GM04503 (cell line): ENCODE results near the gene FSTL1.

ENCODE experiments used
- DNase-seq: peaks from one replicate; pipeline ENCODE4 v3.0.0-alpha.2; 2012; ENCODE audit warnings: low read depth

Gene FSTL1

GRCh38 chr3:120468635-120469295 lies 18.0 kb upstream of the FSTL1 start:
- no peak for DNase-seq

GRCh38 chr3:120462409-120462959 lies 11.7 kb upstream of the FSTL1 start:
- DNase-seq, result no peak

GRCh38 chr3:120461416-120461815 lies 10.6 kb upstream of the FSTL1 start:
- DNase-seq, result no peak

- DNase-seq, result no peak
These were observed 10.1 kb upstream of the FSTL1 start for GRCh38 chr3:120460862-120461261.

GRCh38 chr3:120460181-120460790 lies 9.5 kb upstream of the FSTL1 start:
- no peak for DNase-seq

- DNase-seq, result no peak
These were observed 8.4 kb upstream of the FSTL1 start for GRCh38 chr3:120459196-120459595.

GRCh38 chr3:120457827-120458226 lies 7.0 kb upstream of the FSTL1 start:
- no peak for DNase-seq

- no peak for DNase-seq
These were observed 3.4 kb upstream of the FSTL1 start for GRCh38 chr3:120454076-120454689.

- DNase-seq, result no peak
These were observed 2.0 kb upstream of the FSTL1 start for GRCh38 chr3:120452816-120453215.

- DNase-seq, result no peak
These were observed 1.0 kb upstream of the FSTL1 start for GRCh38 chr3:120451806-120452205.

- DNase-seq, result no peak
These were observed 525 bp upstream of the FSTL1 start for GRCh38 chr3:120451272-120451761.

- DNase-seq, result peak; percentile 71
These were observed 842 bp downstream of the FSTL1 start for GRCh38 chr3:120449701-120450599.

GRCh38 chr3:120449251-120449650 lies 1.5 kb downstream of the FSTL1 start:
- DNase-seq, result no peak

- DNase-seq, result peak; percentile 77
These were observed 2.0 kb downstream of the FSTL1 start for GRCh38 chr3:120448756-120449155.

- DNase-seq, result no peak
These were observed 3.7 kb downstream of the FSTL1 start for GRCh38 chr3:120446891-120447668.

- no peak for DNase-seq
These were observed 5.1 kb downstream of the FSTL1 start for GRCh38 chr3:120445654-120446053.

GRCh38 chr3:120443626-120444123 lies 7.1 kb downstream of the FSTL1 start:
- no peak for DNase-seq

- DNase-seq, result no peak
These were observed 7.7 kb downstream of the FSTL1 start for GRCh38 chr3:120442975-120443517.

GRCh38 chr3:120441776-120442175 lies 9.0 kb downstream of the FSTL1 start:
- no peak for DNase-seq

- no peak for DNase-seq
These were observed 10.0 kb downstream of the FSTL1 start for GRCh38 chr3:120440762-120441161.
